Measurements from ENCODE around the gene ATF6B. TPM values are rescaled to one million over a fixed set of nuclear protein-coding genes. Genes with fewer than 3 reads are reported as not detected.

The ATF6B gene
- total RNA-seq, 1 experiment from 2014 or later: 45.3 TPM

DNA sequence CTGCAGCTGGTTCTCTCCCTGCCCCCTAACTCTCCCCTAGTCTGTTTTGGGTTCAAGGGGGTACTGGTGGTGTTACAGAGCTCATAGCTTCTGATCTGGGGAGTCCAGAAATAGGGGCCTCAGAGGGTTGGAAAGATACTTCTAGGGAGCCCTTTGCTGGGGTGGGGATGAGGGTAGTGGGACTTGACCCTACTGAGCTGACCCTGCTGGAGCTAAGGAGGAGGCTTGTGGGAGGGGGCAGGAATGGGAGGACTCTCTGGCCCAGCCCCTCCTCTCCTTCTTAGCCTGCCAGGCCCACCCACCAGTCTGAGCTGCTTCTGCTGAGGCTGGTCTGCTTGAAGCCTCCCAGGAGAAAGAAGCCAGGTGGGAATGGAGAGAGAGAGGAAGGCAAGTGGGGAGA, 36.2 kb upstream of the ATF6B start, which contains the start of gene EGFL8:
Gene EGFL8 (plus strand): TSS at position 301 of the 400 bp plus-strand sequence. CDS start 1,571 bp downstream, outside the sequence.
- peaks cover 2% of the 10 kb centered on the region for H4K20me1 ChIP-seq (ENCODE audit: control insufficient read depth, insufficient read depth, insufficient read length)
- no peak within 1 kb of the TSS for H3K9ac ChIP-seq (ENCODE audit: extremely low read depth, insufficient read length, low read length)
- peaks cover 3 to 23% of the 10 kb centered on the region in 2 experiments; a peak in 2 of 4 replicates for H3K4me1 Mint-ChIP-seq
- no peak within 1 kb of the TSS for H3T11ph ChIP-seq (ENCODE audit: low read length)
- peaks cover 24 to 66% (median 43%) of the 10 kb centered on the region in 3 experiments for H3K36me3 Mint-ChIP-seq (ENCODE audit: insufficient read depth in 1 of 3, low read depth in 3 of 3)
- H2BK20ac ChIP-seq (ENCODE audit: low read depth, low read length, poor library complexity, severe bottlenecking): no peak within 1 kb of the TSS
- no peak within 1 kb of the TSS for H3K4me2 ChIP-seq (ENCODE audit: insufficient read depth, insufficient read length, low read length)
- H3K23me2 ChIP-seq (ENCODE audit: insufficient read length, low read depth, low read length, poor library complexity, severe bottlenecking): no peaks in the 10 kb centered on the region
- no peak within 1 kb of the TSS; a peak in 1 of 5 replicates for H3K4me3 Mint-ChIP-seq
- no peaks in the 10 kb centered on the region for H3K9me3 Mint-ChIP-seq
- no peak within 1 kb of the TSS for H3K23ac ChIP-seq (ENCODE audit: insufficient read length, low read depth, low read length)
- no peak within 1 kb of the TSS for H4K5ac ChIP-seq (ENCODE audit: insufficient read length, low read depth, low read length)
- no peak within 1 kb of the TSS for H3K14ac ChIP-seq (ENCODE audit: insufficient read depth, low read length)
- H2AK5ac ChIP-seq (ENCODE audit: insufficient read length, low read length): no peak within 1 kb of the TSS
- H4K8ac ChIP-seq (replicated peaks; ENCODE audit: insufficient read length, low read depth, low read length): no peak within 1 kb of the TSS
- no peak within 1 kb of the TSS for H4K91ac ChIP-seq (ENCODE audit: insufficient read length, low read depth, low read length)
- no peak within 1 kb of the TSS for H3K18ac ChIP-seq (ENCODE audit: insufficient read length, low read depth, low read length)
- H3K56ac ChIP-seq (ENCODE audit: insufficient read length, low read depth, low read length): no peak within 1 kb of the TSS
- H3K9me3 ChIP-seq (ENCODE audit: control insufficient read depth, low read depth, low read length): no peaks in the 10 kb centered on the region
- no peaks in the 10 kb centered on the region for H3K27me3 ChIP-seq (ENCODE audit: insufficient read depth, low read length)
- H3K27ac Mint-ChIP-seq: peak within 1 kb of the TSS in 2 of 3 experiments; percentile 78 to 94; a peak in 4 of 7 replicates
- no peak for DNase-seq
- TF ChIP-seq, protein P1, sequence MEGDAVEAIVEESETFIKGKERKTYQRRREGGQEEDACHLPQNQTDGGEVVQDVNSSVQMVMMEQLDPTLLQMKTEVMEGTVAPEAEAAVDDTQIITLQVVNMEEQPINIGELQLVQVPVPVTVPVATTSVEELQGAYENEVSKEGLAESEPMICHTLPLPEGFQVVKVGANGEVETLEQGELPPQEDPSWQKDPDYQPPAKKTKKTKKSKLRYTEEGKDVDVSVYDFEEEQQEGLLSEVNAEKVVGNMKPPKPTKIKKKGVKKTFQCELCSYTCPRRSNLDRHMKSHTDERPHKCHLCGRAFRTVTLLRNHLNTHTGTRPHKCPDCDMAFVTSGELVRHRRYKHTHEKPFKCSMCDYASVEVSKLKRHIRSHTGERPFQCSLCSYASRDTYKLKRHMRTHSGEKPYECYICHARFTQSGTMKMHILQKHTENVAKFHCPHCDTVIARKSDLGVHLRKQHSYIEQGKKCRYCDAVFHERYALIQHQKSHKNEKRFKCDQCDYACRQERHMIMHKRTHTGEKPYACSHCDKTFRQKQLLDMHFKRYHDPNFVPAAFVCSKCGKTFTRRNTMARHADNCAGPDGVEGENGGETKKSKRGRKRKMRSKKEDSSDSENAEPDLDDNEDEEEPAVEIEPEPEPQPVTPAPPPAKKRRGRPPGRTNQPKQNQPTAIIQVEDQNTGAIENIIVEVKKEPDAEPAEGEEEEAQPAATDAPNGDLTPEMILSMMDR (conservative IDR thresholded peaks at IDR 0.05): no peak
- no peak within 1 kb of the TSS for H3K27ac ChIP-seq (ENCODE audit: insufficient read length, low read depth, low read length)
- H3K79me1 ChIP-seq (ENCODE audit: insufficient read depth, low read depth, low read length, poor library complexity, severe bottlenecking): no peaks in the 10 kb centered on the region
- H2BK12ac ChIP-seq (ENCODE audit: insufficient read length, low read depth, low read length): no peak within 1 kb of the TSS
- no peak within 1 kb of the TSS for H2AFZ ChIP-seq (ENCODE audit: low read length)
- H2BK15ac ChIP-seq (ENCODE audit: low read depth, low read length): no peak within 1 kb of the TSS
- no peak within 1 kb of the TSS for H3K4ac ChIP-seq (ENCODE audit: low read depth, low read length)
- H3K79me2 ChIP-seq (ENCODE audit: insufficient read depth, low read length): no peaks in the 10 kb centered on the region
- H3K4me1 ChIP-seq (ENCODE audit: insufficient read depth, low read length): no peaks in the 10 kb centered on the region
- no peak within 1 kb of the TSS for H2BK120ac ChIP-seq (ENCODE audit: low read depth, low read length, poor library complexity, severe bottlenecking)
- H3K27me3 Mint-ChIP-seq (ENCODE audit: low read depth): no peaks in the 10 kb centered on the region; the same call in 1 of the 2 replicates
- H2BK5ac ChIP-seq (ENCODE audit: insufficient read length, low read length): no peak within 1 kb of the TSS

Data from H9 (cell line).